Left lung (tissue), 10 donors: Measurements from ENCODE around the gene SIRT3. TPM values are rescaled to one million over a fixed set of nuclear protein-coding genes. Genes with fewer than 3 reads are reported as not detected.

Experiments used
- ATAC-seq: fragments of 200-7000 bp; cut with Tn5 transposase; one replicate; pipeline ENCODE4 v1.9.1; 2020; ENCODE audit warnings: moderate library complexity
- DNase-seq, 4 donors: peaks; one replicate each; pipeline ENCODE4 v3.0.0-alpha.2; 2013 to 2020
- H3K27ac ChIP-seq, 2 donors: fragments of 200-600 bp; sonication (generic) in 1 of 2; one replicate each; pipeline versions ENCODE4 v1.5.0 to v1.8.0; 2020 to 2021
- H3K27me3 ChIP-seq, 2 donors: fragments of 200-600 bp; sonication (generic) in 1 of 2; one replicate each; pipeline versions ENCODE4 v1.5.0 to v1.8.0; 2020 to 2021
- H3K36me3 ChIP-seq, 2 donors: fragments of 200-600 bp; sonication (generic) in 1 of 2; one replicate each; pipeline versions ENCODE4 v1.5.0 to v1.8.0; 2020 to 2021
- H3K4me1 ChIP-seq, 2 donors: fragments of 200-600 bp; one replicate each; pipeline ENCODE4 v1.8.0; 2021
- H3K4me3 ChIP-seq, 2 donors: fragments of 200-600 bp; sonication (generic) in 1 of 2; one replicate each; pipeline versions ENCODE4 v1.5.0 to v1.8.0; 2020 to 2021; ENCODE audit warnings: mild to moderate bottlenecking in 1 of 2
- H3K9me3 ChIP-seq, 2 donors: fragments of 200-600 bp; sonication (generic) in 1 of 2; one replicate each; pipeline versions ENCODE4 v1.5.0 to v1.8.0; 2020 to 2021
- CTCF ChIP-seq, 2 donors: fragments of 200-600 bp; sonication (generic) in 1 of 2; IDR thresholded peaks; one replicate each; pipeline versions ENCODE4 v1.5.0 to v1.8.0; 2021; ENCODE audit warnings: antibody characterized with exemption in 2 of 2
- intact Hi-C, 2 donors: fragments of 100-400 bp; cut with DNase I; formaldehyde crosslinking; loops; one replicate each; pipeline versions ENCODE4 v1.11.2 to v1.14.2; 2022
- polyA plus RNA-seq, 6 donors: library from polyadenylated mRNA; unstranded; fragments of 120-200 nt; gene quantifications; one replicate each; pipeline ENCODE4 v1.2.1, GENCODE V29; 2013; ENCODE audit not compliant: insufficient read length in 6 of 6
- total RNA-seq, 2 donors: library from RNA; stranded (reverse); fragmentation: NEBNext Ultra II Directional; extraction: Animal tissue kit (Norgen Biotek cat#: 25700); gene quantifications; one replicate each; pipeline ENCODE4 v1.2.1, GENCODE V29; 2021
- donor health status: DM: no; HTN: yes; CAD: no.
- donor health status: DM: no; HTN: no; CAD: no.

Gene SIRT3
- total and polyA plus RNA-seq, 8 donors = 13.5 to 36.6 (median 29.8) TPM

- H3K27ac ChIP-seq = no peak overlapping the region
- intact Hi-C loops = no loop called here
- TF ChIP-seq CTCF (IDR thresholded peaks at IDR 0.05) = no peak
- no peak for ATAC-seq
- no peak overlapping the region for H3K4me3 ChIP-seq
- no peaks in the 10 kb centered on the region for H3K27me3 ChIP-seq
- H3K9me3 ChIP-seq = no peaks in the 10 kb centered on the region
- H3K36me3 ChIP-seq = peaks cover 0 to 36% of the 10 kb centered on the region in 2 donors
- DNase-seq = no peak
- H3K4me1 ChIP-seq = no peaks in the 10 kb centered on the region
Observed at GRCh38 chr11:218815-219593, 17.1 kb downstream of the SIRT3 start.

- no peak for TF ChIP-seq CTCF (IDR thresholded peaks at IDR 0.05)
- intact Hi-C loops = no loop called here
- H3K27ac ChIP-seq = no peak overlapping the region
- H3K36me3 ChIP-seq = peaks cover 0 to 49% of the 10 kb centered on the region in 2 donors
- no peaks in the 10 kb centered on the region for H3K27me3 ChIP-seq
- DNase-seq = no peak
- H3K4me3 ChIP-seq = no peak overlapping the region
- ATAC-seq = no peak
- no peaks in the 10 kb centered on the region for H3K9me3 ChIP-seq
- H3K4me1 ChIP-seq = no peaks in the 10 kb centered on the region
Observed at GRCh38 chr11:217704-218103, 18.4 kb downstream of the SIRT3 start.

GRCh38 chr11:216081-216974, 19.8 kb downstream of the SIRT3 start:
- peaks cover 0 to 5% of the 10 kb centered on the region in 2 donors for H3K4me1 ChIP-seq
- intact Hi-C loops = no loop called here
- H3K4me3 ChIP-seq = no peak overlapping the region
- H3K36me3 ChIP-seq = peaks cover 0 to 63% of the 10 kb centered on the region in 2 donors
- no peaks in the 10 kb centered on the region for H3K9me3 ChIP-seq
- H3K27me3 ChIP-seq = no peaks in the 10 kb centered on the region
- H3K27ac ChIP-seq = peak overlapping the region in 1 of 2 donors; percentile 1
- no peak for TF ChIP-seq CTCF (IDR thresholded peaks at IDR 0.05)
- ATAC-seq (no peak), DNase-seq (no peak)

GRCh38 chr11:215581-216037, 20.5 kb downstream of the SIRT3 start:
- ATAC-seq (peak; percentile 15), DNase-seq (no peak)
- Histone ChIP-seq H3K36me3 (peaks cover 0 to 70% of the 10 kb centered on the region in 2 donors), H3K27me3 (no peaks in the 10 kb centered on the region), H3K4me1 (peaks cover 0 to 10% of the 10 kb centered on the region in 2 donors), H3K4me3 (no peak overlapping the region), H3K27ac (no peak overlapping the region), H3K9me3 (no peaks in the 10 kb centered on the region)
- TF ChIP-seq CTCF (IDR thresholded peaks at IDR 0.05) = no peak
- intact Hi-C loops = no loop called here

- peaks cover 0 to 81% of the 10 kb centered on the region in 2 donors for H3K36me3 ChIP-seq
- no peak overlapping the region for H3K27ac ChIP-seq
- H3K4me3 ChIP-seq = no peak overlapping the region
- intact Hi-C loops = no loop called here
- ATAC-seq = no peak
- no peak for TF ChIP-seq CTCF (IDR thresholded peaks at IDR 0.05)
- H3K27me3 ChIP-seq = no peaks in the 10 kb centered on the region
- no peaks in the 10 kb centered on the region for H3K9me3 ChIP-seq
- DNase-seq = no peak
- peaks cover 15 to 26% of the 10 kb centered on the region in 2 donors for H3K4me1 ChIP-seq
Observed at GRCh38 chr11:214083-214482, 22.1 kb downstream of the SIRT3 start.
